Endothelial cell of umbilical vein (primary cell): Measurements from ENCODE around the gene HSD3B7. TPM values are rescaled to one million over a fixed set of nuclear protein-coding genes. Genes with fewer than 3 reads are reported as not detected.

ENCODE experiments used
- BruUV-seq: library from RNA; stranded (reverse); fragments of 400-500 nt; replicated peaks from 2 replicates; lab custom pipeline; 2021; lab: Mats Ljungman, UMichigan
- CTCF ChIA-PET: fragments of 300-600, 350-600 bp; sonication (Branson Sonifier 250); formaldehyde crosslinking; loops from one replicate; lab custom pipeline; 2021; ENCODE audit warnings: antibody characterized with exemption, inconsistent platforms; lab: Charles Lee
- POLR2A ChIA-PET: fragments of 300-600, 350-600 bp; sonication (Branson Sonifier 250); formaldehyde crosslinking; loops from one replicate; lab custom pipeline; 2021; ENCODE audit warnings: antibody characterized with exemption, inconsistent platforms; lab: Charles Lee
- DNase-seq: peaks from one replicate; pipeline ENCODE4 v3.0.0-alpha.2; 2011; ENCODE audit warnings: low read depth, low spot score
- FAIRE-seq: peaks from 2 replicates; lab custom pipeline; 2011; peaks lifted over from hg19 to GRCh38; lab: Jason Lieb, UNC
- H2AFZ ChIP-seq: 2 replicates; pipeline ENCODE4 v1.6.0; 2012; ENCODE audit warnings: low read depth, low read length, control low read depth, inconsistent platforms
- H3K27ac ChIP-seq: 2 replicates; pipeline ENCODE4 v1.5.1; 2011; ENCODE audit warnings: low read depth, mild to moderate bottlenecking, control low read depth, low read length, moderate library complexity; ENCODE audit not compliant: insufficient read depth
- H3K27me3 ChIP-seq, 2 experiments: 2 replicates each; pipeline versions ENCODE4 v1.6.0 to v1.6.1; 2011; ENCODE audit warnings: low read length in 2 of 2, mixed read lengths in 1 of 2; ENCODE audit not compliant: control insufficient read depth in 2 of 2, insufficient read depth in 2 of 2
- H3K36me3 ChIP-seq, 2 experiments: 2 replicates in 1 of 2; 3 replicates in 1 of 2; pipeline ENCODE4 v1.5.1; 2011; ENCODE audit warnings: low read length in 2 of 2, mild to moderate bottlenecking in 1 of 2, moderate library complexity in 1 of 2; ENCODE audit not compliant: control insufficient read depth in 2 of 2, insufficient read depth in 2 of 2; ENCODE audit errors: extremely low read depth in 1 of 2
- H3K4me1 ChIP-seq: 3 replicates; pipeline ENCODE4 v1.5.1; 2011; ENCODE audit warnings: mild to moderate bottlenecking, low read length; ENCODE audit not compliant: control insufficient read depth, insufficient read depth; ENCODE audit errors: extremely low read depth
- H3K4me2 ChIP-seq: 2 replicates; pipeline ENCODE4 v1.6.1; 2011; ENCODE audit warnings: low read length, control low read depth, mixed read lengths; ENCODE audit not compliant: insufficient read depth
- H3K4me3 ChIP-seq, 3 experiments: fragments of 200-600 bp in 1 of 3; sonication (generic), shearing (Covaris generic) in 1 of 3; replicated peaks in 1 of 3; 2 replicates each; pipeline ENCODE4 v1.5.1; 2011 to 2016; ENCODE audit warnings: control low read depth in 3 of 3, low read length in 3 of 3, mild to moderate bottlenecking in 2 of 3, inconsistent platforms in 1 of 3, low read depth in 1 of 3, moderate library complexity in 1 of 3; ENCODE audit not compliant: insufficient read depth in 1 of 3
- H3K79me2 ChIP-seq: 2 replicates; pipeline ENCODE4 v1.6.0; 2012; ENCODE audit warnings: low read length, inconsistent platforms; ENCODE audit not compliant: control insufficient read depth, insufficient read depth
- H3K9ac ChIP-seq: replicated peaks from 2 replicates; pipeline ENCODE3; 2011; ENCODE audit warnings: low read length, control low read depth; ENCODE audit not compliant: insufficient read depth; ENCODE audit errors: extremely low read depth
- H3K9me1 ChIP-seq: replicated peaks from 3 replicates; pipeline ENCODE4 v1.6.0; 2011; ENCODE audit warnings: mild to moderate bottlenecking, low read length; ENCODE audit not compliant: control insufficient read depth, insufficient read depth; ENCODE audit errors: extremely low read depth
- H3K9me3 ChIP-seq: replicated peaks from 2 replicates; pipeline ENCODE4 v1.5.1; 2012; ENCODE audit warnings: low read length, inconsistent platforms; ENCODE audit not compliant: control insufficient read depth, insufficient read depth
- H4K20me1 ChIP-seq: replicated peaks from 2 replicates; pipeline ENCODE3; 2011; ENCODE audit warnings: mild to moderate bottlenecking, low read length; ENCODE audit not compliant: control insufficient read depth, insufficient read depth; ENCODE audit errors: extremely low read depth
- CTCF ChIP-seq, 2 donors: IDR thresholded peaks; 1 replicate in 1 of 2; 2 replicates in 1 of 2; pipeline ENCODE4 v1.5.1; 2011; ENCODE audit warnings: low read length in 2 of 2, mild to moderate bottlenecking in 2 of 2, moderate library complexity in 2 of 2, control low read depth in 1 of 2, inconsistent platforms in 1 of 2, low read depth in 1 of 2; ENCODE audit not compliant: insufficient read depth in 1 of 2; ENCODE audit errors: extremely low read depth in 1 of 2
- EZH2 ChIP-seq: IDR thresholded peaks from 2 replicates; pipeline ENCODE4 v1.6.1; 2012; ENCODE audit warnings: borderline replicate concordance, low read depth, mild to moderate bottlenecking, moderate library complexity, low read length, inconsistent platforms; ENCODE audit not compliant: severe bottlenecking
- FOS ChIP-seq: IDR thresholded peaks from 2 replicates; pipeline ENCODE4 v1.6.1; 2011; ENCODE audit warnings: mild to moderate bottlenecking, low read length, moderate library complexity, borderline replicate concordance; ENCODE audit not compliant: insufficient read depth
- GATA2 ChIP-seq: IDR thresholded peaks from 2 replicates; pipeline ENCODE4 v1.7.0; 2011; ENCODE audit warnings: low read depth, mild to moderate bottlenecking, moderate library complexity, mixed read lengths, low read length; ENCODE audit not compliant: insufficient read length, insufficient read depth
- JUN ChIP-seq: IDR thresholded peaks from 2 replicates; pipeline ENCODE4 v1.6.1; 2011; ENCODE audit warnings: borderline replicate concordance, low read depth; ENCODE audit not compliant: insufficient read length, insufficient read depth
- MAX ChIP-seq: IDR thresholded peaks from 2 replicates; pipeline ENCODE4 v1.6.1; 2011; ENCODE audit not compliant: insufficient read depth, insufficient read length
- MYC ChIP-seq: IDR thresholded peaks from one replicate; pipeline ENCODE4 v1.6.1; 2011; ENCODE audit warnings: mild to moderate bottlenecking, low read depth, low read length
- dilution Hi-C: fragments of 300-500 bp; cut with MboI; formaldehyde crosslinking; loops from one replicate; pipeline ENCODE4 v1.15.0; 2019; ENCODE audit warnings: low sequenced_read_pairs; ENCODE audit not compliant: extremely low pct_ligation_motif_present
- intact Hi-C: fragments of 100-400 bp; cut with micrococcal nuclease; formaldehyde crosslinking; loops from one replicate; pipeline ENCODE4 v1.10.0; 2022
- polyA plus RNA-seq, 4 experiments: library from polyadenylated mRNA; depleted of rRNA in 3 of 4; stranded (reverse) in 3 of 4; unstranded in 1 of 4; fragments of >200 nt; gene quantifications; 2 replicates each; pipeline versions ENCODE4 v1.2.1 to v1.2.3, GENCODE V29; 2011 to 2012; ENCODE audit warnings: missing spikeins in 1 of 4
- total RNA-seq: library from RNA; stranded (reverse); gene quantifications from 2 replicates; pipeline ENCODE4 v1.2.3, GENCODE V29; 2021

Gene HSD3B7
- total and polyA plus RNA-seq, 2 donors (not counting 3 experiments of a cell fraction or from before 2014, with no cell fraction given) = 3.5 to 4.8 TPM

GRCh38 chr16:30977502-30977901 lies 7.5 kb upstream of the HSD3B7 start:
- TF ChIP-seq CTCF (IDR thresholded peaks at IDR 0.05; ENCODE audit: extremely low read depth in 1 of 2, insufficient read depth in 1 of 2, low read depth in 1 of 2, low read length in 2 of 2) (peak; percentile 33 to 36), GATA2 (no peak), JUN (no peak), MAX (no peak), EZH2 (no peak), MYC (no peak), FOS (no peak)
- H2AFZ ChIP-seq = no peak overlapping the region
- no peaks in the 10 kb centered on the region for H3K4me1 ChIP-seq
- H3K4me3 ChIP-seq = no peak overlapping the region
- H4K20me1 ChIP-seq = no peaks in the 10 kb centered on the region
- no peak for FAIRE-seq
- H3K36me3 ChIP-seq = peaks cover 19 to 46% of the 10 kb centered on the region in 2 experiments
- dilution Hi-C loops (no loop called here), intact Hi-C loops (no loop called here)
- no peaks in the 10 kb centered on the region for H3K9me3 ChIP-seq
- ChIA-PET POLR2A (no interaction called here), CTCF (no interaction called here)
- no TSS peak for BruUV-seq
- DNase-seq = no peak
- no peaks in the 10 kb centered on the region for H3K79me2 ChIP-seq
- H3K27ac ChIP-seq = no peak overlapping the region
- no peak overlapping the region for H3K9ac ChIP-seq
- no peaks in the 10 kb centered on the region for H3K27me3 ChIP-seq
- no peaks in the 10 kb centered on the region for H3K9me1 ChIP-seq
- H3K4me2 ChIP-seq = no peak overlapping the region
